OCI-LY7 (cell line): ENCODE measurements around the gene ABL1. TPM values are rescaled to one million over a fixed set of nuclear protein-coding genes. Genes with fewer than 3 reads are reported as not detected.
"Not testable (repeated sequence)": the region's sequence is repeated elsewhere in the genome, so short reads cannot be mapped to it uniquely, and the experiment has no call there.

Experiments used
- BruUV-seq: library from RNA; stranded (reverse); fragments of 400-500 nt; replicated peaks from 2 replicates; lab custom pipeline; 2021; lab: Mats Ljungman, UMichigan
- CTCF ChIA-PET: fragments of 300-600 bp; sonication (Branson Sonifier 250); formaldehyde crosslinking; loops from one replicate; lab custom pipeline; 2022; ENCODE audit warnings: antibody characterized with exemption; ENCODE audit not compliant: unreplicated experiment; lab: Charles Lee
- POLR2A ChIA-PET: fragments of 300-600 bp; sonication (Branson Sonifier 250); formaldehyde crosslinking; loops from one replicate; lab custom pipeline; 2022; ENCODE audit warnings: antibody characterized with exemption; lab: Charles Lee
- DNase-seq: peaks from one replicate; pipeline ENCODE4 v3.0.0-alpha.2; 2015; ENCODE audit warnings: low spot score
- H2AFZ ChIP-seq: fragments of 200-600 bp; sonication (generic), shearing (Covaris generic); 2 replicates; pipeline ENCODE4 v1.6.1; 2014; ENCODE audit warnings: mild to moderate bottlenecking, antibody characterized with exemption, low read length, moderate library complexity
- H3K27ac ChIP-seq: fragments of 200-600 bp; sonication (generic); 2 replicates; pipeline ENCODE4 v1.5.1; 2014; ENCODE audit warnings: mixed run types, low read depth, mild to moderate bottlenecking, moderate library complexity, low read length, inconsistent platforms; ENCODE audit not compliant: poor library complexity, severe bottlenecking
- H3K36me3 ChIP-seq: fragments of 200-600 bp; sonication (generic); 2 replicates; pipeline ENCODE4 v1.6.1; 2014; ENCODE audit warnings: mild to moderate bottlenecking, antibody characterized with exemption, low read length, moderate library complexity, mixed read lengths; ENCODE audit not compliant: insufficient read depth
- H3K4me1 ChIP-seq: fragments of 200-600 bp; sonication (generic); 2 replicates; pipeline ENCODE4 v1.5.1; 2014; ENCODE audit warnings: mild to moderate bottlenecking, low read length; ENCODE audit not compliant: insufficient read depth, poor library complexity, severe bottlenecking
- H3K4me2 ChIP-seq: fragments of 200-600 bp; sonication (generic); 2 replicates; pipeline ENCODE4 v1.6.1; 2014; ENCODE audit warnings: mild to moderate bottlenecking, low read length
- H3K4me3 ChIP-seq: fragments of 200-600 bp; sonication (generic); 2 replicates; pipeline ENCODE4 v1.5.1; 2014; ENCODE audit warnings: mild to moderate bottlenecking, low read depth, low read length; ENCODE audit not compliant: poor library complexity, severe bottlenecking
- H3K79me2 ChIP-seq: fragments of 200-600 bp; sonication (generic); 2 replicates; pipeline ENCODE4 v1.6.1; 2016; ENCODE audit warnings: low read depth, mild to moderate bottlenecking, low read length, moderate library complexity, mixed read lengths; ENCODE audit not compliant: insufficient read depth
- H3K9me2 ChIP-seq: fragments of 200-600 bp; sonication (generic); 2 replicates; pipeline ENCODE4 v1.6.1; 2016; ENCODE audit warnings: mild to moderate bottlenecking, low read length, mixed read lengths; ENCODE audit not compliant: insufficient read depth
- H3K9me3 ChIP-seq: fragments of 200-600 bp; sonication (generic); 2 replicates; pipeline ENCODE4 v1.6.1; 2014; ENCODE audit warnings: mild to moderate bottlenecking, mixed run types, low read length, mixed read lengths
- H4K20me1 ChIP-seq: fragments of 200-600 bp; sonication (generic); 2 replicates; pipeline ENCODE4 v1.6.1; 2014; ENCODE audit warnings: mild to moderate bottlenecking, antibody characterized with exemption, low read length, moderate library complexity, mixed read lengths; ENCODE audit not compliant: insufficient read depth
- EZH2phosphoT487 ChIP-seq: fragments of 200-600 bp; sonication (generic); IDR thresholded peaks from 2 replicates; pipeline ENCODE4 v1.6.1; 2018; ENCODE audit warnings: low read depth, borderline replicate concordance, mild to moderate bottlenecking, mixed run types, antibody characterized with exemption, low read length, moderate library complexity, mixed read lengths
- intact Hi-C: fragments of 100-400 bp; cut with micrococcal nuclease; formaldehyde crosslinking; loops from one replicate; pipeline ENCODE4 v1.10.0; 2022; ENCODE audit not compliant: unreplicated experiment
- total RNA-seq, 2 experiments: library from RNA; depleted of rRNA in 1 of 2; stranded (reverse); fragments of >200 nt in 1 of 2; shearing (Covaris generic) in 1 of 2; gene quantifications; 2 replicates each; pipeline ENCODE4 v1.2.3, GENCODE V29; 2014 to 2022
- TF ChIP-seq, protein P1 (sequence below): fragments of 200-600 bp; sonication (generic); conservative IDR thresholded peaks from 2 replicates; pipeline ENCODE4 v1.5.1; 2014; ENCODE audit warnings: mild to moderate bottlenecking, antibody characterized with exemption, low read length, moderate library complexity, mixed read lengths

Gene ABL1
- total RNA-seq, 2 experiments from 2014 or later: 8.1 to 28.3 TPM

DNA sequence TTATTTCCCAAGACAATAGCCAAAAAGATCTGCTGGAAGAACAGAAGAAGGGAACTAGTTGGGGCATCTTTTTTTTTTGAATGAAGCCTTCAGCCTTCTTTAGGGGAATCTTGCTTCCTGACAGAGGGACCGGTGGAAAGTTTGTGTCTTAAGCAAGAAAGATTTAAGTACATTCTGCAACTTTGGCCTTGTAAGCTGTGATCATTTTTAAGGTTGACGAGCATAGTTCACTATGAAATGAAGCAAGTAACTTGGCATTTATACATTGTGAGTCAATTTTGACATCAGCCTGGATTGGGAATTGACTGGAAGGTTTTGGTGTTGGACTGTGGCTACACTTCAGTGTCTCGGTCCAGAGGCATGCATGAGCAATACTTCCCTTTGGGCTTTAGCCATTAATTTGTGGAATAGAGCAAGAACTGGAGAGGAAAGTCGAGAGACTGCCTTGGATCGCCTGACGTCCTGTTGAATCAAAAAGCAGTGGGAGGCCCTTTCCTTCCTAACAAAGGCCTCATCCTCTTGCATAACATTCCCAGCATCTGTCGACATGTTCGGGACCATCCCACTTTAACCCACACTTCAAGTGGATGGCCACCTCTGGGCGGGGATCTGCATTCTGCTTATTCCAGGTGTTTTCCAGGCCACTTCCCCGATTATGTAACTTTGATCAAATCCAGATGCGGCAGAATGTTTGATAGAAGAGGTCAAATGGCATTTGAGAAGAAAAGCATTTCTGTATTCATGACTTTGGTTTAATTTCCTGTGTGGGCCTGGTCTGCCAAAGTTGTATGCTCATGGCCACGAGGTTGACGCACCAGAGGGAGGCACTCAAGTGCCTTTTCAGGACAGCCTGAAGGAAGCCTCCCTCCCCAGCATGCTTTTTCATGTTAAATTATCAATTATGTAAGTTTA lies 12.5 kb downstream of the ABL1 start:
- Histone ChIP-seq H2AFZ (no peak overlapping the region), H3K4me1 (no peaks in the 10 kb centered on the region), H3K27ac (no peak overlapping the region), H3K9me2 (no peaks in the 10 kb centered on the region), H3K36me3 (no peaks in the 10 kb centered on the region), H4K20me1 (no peaks in the 10 kb centered on the region; the same call in 1 of the 2 replicates), H3K79me2 (no peaks in the 10 kb centered on the region), H3K4me2 (no peak overlapping the region), H3K4me3 (no peak overlapping the region), H3K9me3 (no peaks in the 10 kb centered on the region)
- ChIA-PET CTCF (no interaction called here), POLR2A (interaction anchor here (0.7 kb wide), 1 partner anchor 17 kb away, joined by 4 read pairs; no protein-coding TSS in a partner anchor)
- no TSS peak for BruUV-seq
- intact Hi-C loops: no loop called here
- no peak for DNase-seq
- no peak for TF ChIP-seq EZH2phosphoT487
- TF ChIP-seq, protein P1, sequence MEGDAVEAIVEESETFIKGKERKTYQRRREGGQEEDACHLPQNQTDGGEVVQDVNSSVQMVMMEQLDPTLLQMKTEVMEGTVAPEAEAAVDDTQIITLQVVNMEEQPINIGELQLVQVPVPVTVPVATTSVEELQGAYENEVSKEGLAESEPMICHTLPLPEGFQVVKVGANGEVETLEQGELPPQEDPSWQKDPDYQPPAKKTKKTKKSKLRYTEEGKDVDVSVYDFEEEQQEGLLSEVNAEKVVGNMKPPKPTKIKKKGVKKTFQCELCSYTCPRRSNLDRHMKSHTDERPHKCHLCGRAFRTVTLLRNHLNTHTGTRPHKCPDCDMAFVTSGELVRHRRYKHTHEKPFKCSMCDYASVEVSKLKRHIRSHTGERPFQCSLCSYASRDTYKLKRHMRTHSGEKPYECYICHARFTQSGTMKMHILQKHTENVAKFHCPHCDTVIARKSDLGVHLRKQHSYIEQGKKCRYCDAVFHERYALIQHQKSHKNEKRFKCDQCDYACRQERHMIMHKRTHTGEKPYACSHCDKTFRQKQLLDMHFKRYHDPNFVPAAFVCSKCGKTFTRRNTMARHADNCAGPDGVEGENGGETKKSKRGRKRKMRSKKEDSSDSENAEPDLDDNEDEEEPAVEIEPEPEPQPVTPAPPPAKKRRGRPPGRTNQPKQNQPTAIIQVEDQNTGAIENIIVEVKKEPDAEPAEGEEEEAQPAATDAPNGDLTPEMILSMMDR: no peak

- H2AFZ ChIP-seq, H3K9me2 ChIP-seq, H3K36me3 ChIP-seq, DNase-seq, H3K27ac ChIP-seq, H4K20me1 ChIP-seq, intact Hi-C loops, CTCF ChIA-PET, H3K4me1 ChIP-seq, H3K79me2 ChIP-seq, H3K4me3 ChIP-seq, H3K9me3 ChIP-seq, BruUV-seq, H3K4me2 ChIP-seq: not testable (repeated sequence)
- POLR2A ChIA-PET: interaction anchor here (0.6 to 0.7 kb wide), 3 partner anchors 18 to 508 kb away, joined by 3 to 5 read pairs (median 4); no protein-coding TSS in a partner anchor
Observed at GRCh38 chr9:130848514-130848913, 13.5 kb downstream of the ABL1 start.

DNA sequence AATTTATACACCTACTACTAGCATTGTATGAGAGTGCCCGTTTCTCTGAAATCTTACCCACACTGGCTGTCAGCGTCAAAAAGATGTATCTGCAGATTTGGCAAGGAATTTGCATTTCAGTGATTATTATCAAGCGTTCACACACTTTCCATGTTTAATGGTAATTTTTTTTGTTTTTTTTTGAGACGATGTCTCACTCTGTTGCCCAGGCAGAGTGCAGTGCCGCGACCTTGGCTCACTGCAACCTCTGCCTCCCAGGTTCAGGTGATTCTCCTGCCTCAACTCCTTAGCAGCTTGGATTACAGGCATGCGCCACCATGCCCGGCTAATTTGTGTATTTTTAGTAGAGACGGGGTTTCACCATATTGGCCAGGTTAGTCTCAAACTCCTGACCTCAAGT lies 14.3 kb downstream of the ABL1 start:
- intact Hi-C loops: no loop called here
- H3K27ac ChIP-seq: no peak overlapping the region
- no peaks in the 10 kb centered on the region for H3K36me3 ChIP-seq
- H3K9me2 ChIP-seq: no peaks in the 10 kb centered on the region
- DNase-seq: no peak
- TF ChIP-seq, protein P1: no peak
- TF ChIP-seq EZH2phosphoT487: no peak
- H3K4me2 ChIP-seq: no peak overlapping the region
- no peak overlapping the region for H3K4me3 ChIP-seq
- POLR2A ChIA-PET: no interaction called here
- no peaks in the 10 kb centered on the region for H3K9me3 ChIP-seq
- no peak overlapping the region for H2AFZ ChIP-seq
- CTCF ChIA-PET: no interaction called here
- no peaks in the 10 kb centered on the region; the same call in 1 of the 2 replicates for H4K20me1 ChIP-seq
- no peaks in the 10 kb centered on the region for H3K79me2 ChIP-seq
- H3K4me1 ChIP-seq: no peaks in the 10 kb centered on the region
- BruUV-seq: no TSS peak
